GM19324 (cell line): ENCODE measurements around the gene OTUD1.

Experiments used
- ATAC-seq: cut with Tn5 transposase; IDR thresholded peaks from one replicate; pipeline ENCODE4 v1.9.1; 2021; ENCODE audit warnings: mild to moderate bottlenecking, moderate library complexity; ENCODE audit not compliant: unreplicated experiment, low FRiP score

Gene OTUD1

DNA sequence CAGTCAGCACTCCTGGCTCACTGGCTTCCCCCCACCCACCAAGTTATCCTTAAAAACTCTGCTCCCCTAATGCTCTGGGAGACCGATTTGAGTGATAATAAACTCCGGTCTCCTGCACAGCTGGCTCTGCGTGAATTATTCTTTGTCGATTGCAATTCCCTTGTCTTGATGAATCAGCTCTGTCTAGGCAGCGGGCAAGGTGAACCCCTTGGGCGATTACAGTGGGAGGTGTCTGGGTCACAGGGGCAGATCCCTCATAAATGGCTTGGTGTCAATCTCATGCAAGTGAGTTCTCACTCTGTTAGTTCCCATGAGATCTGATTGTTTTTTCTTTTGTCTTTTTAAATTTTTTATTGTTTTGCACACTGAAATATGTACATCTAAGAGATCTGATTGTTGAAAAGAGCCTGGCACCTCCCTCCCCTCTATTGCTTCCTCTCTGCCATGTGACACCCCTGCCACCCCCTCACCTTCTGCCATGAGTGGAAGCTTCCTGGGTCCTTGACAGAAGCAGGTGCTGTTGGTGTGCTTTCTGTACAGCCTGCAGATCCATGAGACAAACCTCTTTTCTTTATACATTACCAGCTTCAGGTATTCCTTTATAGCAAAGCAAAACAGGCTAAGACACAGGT, 20.5 kb downstream of the OTUD1 start:
- no peak for ATAC-seq

DNA sequence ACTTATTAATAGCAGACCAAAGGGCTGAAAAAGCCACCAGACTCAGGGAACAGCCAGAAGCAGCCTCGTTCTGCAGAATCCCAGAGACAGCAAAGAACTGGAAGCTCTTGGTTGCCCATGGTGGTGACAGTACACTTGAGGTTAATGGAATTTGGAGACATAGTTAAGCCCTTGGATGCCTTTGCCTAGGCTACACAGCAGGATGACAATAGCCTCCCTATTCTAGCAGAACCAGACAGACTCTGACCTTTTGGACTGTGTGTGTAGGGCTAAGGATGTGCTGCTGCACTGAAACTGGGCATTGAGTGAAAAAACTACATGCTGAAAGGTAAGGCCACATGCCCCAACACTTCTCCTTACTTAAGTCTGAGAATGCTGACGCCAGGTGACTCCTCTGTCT, 22.7 kb downstream of the OTUD1 start:
- ATAC-seq = no peak

DNA sequence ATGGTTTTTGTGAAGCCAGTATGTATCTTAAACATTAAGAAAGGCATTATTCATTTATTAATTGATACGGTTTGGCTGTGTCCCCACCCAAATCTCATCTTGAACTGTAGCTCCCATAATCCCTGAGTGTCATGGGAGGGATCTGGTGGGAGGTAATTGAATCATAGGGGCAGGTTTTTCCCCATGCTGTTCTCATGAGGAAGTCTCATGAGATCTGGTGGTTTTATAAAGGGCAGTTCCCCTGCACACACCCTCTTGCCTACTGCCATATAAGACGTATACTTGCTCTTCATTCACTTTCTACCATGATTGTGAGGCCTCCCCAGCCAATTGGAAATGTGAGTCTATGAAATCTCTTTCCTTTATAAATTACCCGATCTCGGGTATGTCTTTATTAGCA, 28.1 kb downstream of the OTUD1 start:
- no peak for ATAC-seq

DNA sequence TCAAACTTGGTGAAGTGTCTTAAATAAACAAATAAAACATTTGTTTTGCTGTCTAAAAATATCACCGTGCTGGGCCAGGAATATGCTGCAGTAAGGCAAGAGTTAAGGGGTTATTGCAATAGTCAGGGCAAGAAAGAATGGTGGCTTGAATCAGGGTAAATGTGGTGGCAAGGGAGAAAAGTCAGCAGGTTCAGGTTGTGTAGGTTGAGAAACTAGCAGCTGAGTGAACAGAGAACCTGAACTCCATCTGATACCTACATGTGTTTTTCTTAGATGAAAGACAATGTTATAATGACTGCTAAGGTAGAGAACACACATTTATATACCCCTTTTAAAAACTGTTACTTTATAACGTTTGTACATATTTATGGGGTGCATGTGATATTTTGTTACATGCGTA, 28.7 kb downstream of the OTUD1 start:
- no peak for ATAC-seq

DNA sequence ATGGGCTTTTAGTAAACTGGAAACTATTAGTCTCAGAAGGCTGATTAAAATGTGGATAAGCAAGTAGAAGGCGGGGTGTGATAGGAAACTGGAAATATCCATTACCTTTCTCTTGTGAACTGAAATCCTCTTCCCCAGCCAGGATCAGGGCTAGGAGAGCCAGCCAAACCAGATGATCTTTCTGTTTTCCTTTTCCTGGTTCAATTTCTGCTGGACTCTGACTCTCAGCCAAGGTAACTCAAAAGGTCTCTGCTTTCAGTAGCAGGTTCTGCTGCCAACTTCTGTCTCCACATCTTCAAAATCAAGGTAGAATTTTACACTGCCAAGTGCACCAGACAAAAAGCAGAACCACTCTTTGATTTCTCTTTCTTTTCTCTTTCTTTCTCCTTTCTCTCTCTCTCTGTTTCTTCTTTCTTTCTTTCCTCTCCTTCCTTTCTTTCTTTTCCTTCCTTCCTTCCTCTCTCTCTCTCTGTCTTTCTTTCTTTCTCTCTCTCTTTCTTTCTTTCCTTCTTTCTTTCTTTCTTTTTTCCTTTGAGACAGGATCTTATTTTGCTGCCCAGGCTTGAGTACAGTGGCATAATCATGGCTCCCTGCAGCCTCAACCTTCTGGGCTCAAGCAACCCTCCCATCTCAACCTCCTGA, 30.8 kb downstream of the OTUD1 start:
- no peak for ATAC-seq

DNA sequence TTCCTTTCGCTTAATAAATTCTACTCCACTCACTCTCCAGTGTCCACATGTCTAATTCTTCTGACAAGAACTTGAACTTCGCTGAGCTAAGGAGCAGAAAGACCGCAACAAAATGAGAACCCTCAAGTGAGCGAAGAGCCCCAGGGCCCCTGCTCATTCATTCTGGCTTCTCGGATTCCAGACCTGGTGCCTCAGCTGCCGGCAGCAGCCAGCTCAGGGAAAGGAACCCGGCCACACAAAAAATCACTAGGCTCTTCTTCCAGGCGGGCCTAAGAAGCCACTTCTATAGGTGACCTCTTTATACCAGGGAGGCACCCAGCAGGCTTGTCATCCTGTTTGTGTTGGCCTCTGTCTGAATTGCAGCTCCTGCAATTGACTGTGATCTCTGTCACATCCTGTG, 33.3 kb downstream of the OTUD1 start:
- ATAC-seq = no peak

DNA sequence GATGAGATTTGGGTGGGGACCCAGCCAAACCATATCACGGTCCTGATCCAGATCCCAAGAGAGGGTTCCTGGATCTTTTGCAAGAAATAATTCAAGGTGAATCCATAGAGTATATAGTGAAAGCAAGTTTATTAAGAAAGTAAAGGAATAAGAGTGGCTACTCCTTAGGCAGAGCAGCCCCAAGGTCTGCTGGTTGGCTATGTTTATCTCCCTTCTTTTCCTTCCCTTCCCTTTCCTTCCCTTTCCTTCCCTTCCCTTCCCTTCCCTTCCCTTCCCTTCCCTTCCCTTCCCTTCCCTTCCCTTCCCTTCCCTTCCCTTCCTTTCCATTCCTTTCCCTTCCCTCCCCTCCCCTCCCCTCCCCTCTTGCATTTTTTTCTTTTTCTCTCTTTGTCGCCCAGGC, 35.2 kb downstream of the OTUD1 start:
- no peak for ATAC-seq

DNA sequence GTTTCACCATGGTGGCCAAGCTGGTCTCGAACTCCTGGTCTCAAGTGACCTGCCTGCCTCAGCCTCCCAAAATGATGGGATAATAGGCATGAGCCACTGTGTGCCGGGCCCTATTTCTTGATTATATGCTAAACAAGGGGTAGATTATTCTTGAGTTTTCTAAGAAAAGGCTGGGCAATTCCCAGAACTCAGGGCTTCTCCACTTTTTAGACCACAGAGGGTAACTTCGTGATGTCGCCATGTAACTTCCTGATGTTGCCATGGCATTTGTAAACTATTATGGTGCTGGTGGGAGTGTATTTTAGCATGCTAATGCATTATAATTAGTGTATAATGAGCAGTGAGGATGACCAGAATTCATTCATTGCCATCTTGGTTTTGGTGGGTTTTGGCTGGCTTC, 35.8 kb downstream of the OTUD1 start:
- no peak for ATAC-seq

DNA sequence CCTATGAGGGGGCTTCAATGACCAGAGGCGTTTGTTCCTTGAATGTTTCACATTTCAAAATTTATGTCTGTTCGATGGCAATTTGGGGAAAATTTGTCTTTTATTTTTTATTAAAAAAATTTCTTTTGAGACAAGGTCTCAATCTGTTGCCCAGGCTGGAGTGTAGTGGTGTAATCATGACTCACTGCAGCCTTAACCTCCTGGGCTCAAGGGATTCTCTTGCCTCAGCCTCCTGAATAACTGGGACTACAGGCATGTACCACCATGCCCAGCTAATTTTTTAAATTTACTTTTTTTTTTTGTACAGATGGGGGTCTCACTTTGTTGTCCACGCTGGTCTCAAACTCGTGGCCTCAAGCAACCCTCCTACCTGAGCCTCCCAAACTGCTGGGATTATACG, 39.7 kb downstream of the OTUD1 start:
- ATAC-seq = no peak

DNA sequence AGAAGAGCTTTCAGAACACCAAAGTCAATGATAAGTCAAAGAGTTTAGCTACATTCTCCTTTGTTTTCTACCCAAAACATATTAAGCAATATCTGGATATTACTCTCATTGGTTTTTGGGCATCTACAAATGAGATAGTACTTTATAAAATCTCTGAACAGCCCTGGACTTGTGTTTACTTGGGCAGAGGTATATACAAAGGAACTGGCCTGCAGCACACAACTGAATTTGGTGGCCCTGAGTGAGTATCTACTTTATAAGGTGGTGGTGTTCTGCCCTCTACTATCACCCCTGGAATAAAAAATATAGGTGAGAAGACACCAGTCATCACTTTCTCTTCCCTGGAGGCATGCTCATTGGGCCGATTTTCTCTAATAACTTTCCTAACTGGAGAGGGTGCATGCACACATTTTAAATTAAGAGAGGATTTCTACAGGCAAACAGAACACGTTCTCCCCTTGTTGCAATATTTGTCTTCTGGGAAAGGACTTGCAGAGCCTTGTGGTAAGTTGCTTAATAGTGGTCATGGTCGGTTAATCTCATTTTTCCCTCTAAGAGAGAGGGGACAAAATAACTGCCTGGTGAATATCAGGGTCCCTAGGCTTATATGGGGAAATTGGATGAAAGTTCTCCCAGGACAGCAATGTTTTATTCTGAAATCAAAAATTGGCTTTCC, 41.1 kb downstream of the OTUD1 start:
- ATAC-seq = no peak

DNA sequence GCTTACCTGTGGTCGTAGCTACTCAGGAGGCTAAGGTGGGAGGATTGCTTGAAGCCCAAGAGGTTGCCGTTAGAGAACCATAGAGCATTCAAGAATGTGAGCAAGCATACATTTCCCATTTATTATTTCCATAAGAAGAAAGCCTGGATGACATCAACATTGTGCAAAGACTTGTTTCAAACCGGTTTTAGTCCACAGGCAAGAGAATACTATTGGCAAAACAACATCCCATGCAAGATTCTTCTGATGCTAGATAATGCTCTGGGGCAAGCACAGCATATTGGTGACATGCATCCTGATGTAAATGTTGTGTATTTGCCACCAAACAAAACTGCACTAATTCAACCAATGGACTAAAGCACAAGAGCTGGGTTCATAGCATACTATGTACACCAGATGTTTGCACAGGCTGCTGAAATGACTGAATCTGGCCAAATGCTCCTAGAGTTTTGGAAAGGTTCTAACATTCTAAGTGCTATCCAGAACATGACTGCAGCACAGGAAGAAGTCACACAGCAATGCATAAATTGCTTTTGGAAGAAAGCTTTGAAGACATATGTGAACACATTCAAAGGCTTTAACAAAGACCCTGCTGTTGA, 42.6 kb downstream of the OTUD1 start:
- no peak for ATAC-seq

DNA sequence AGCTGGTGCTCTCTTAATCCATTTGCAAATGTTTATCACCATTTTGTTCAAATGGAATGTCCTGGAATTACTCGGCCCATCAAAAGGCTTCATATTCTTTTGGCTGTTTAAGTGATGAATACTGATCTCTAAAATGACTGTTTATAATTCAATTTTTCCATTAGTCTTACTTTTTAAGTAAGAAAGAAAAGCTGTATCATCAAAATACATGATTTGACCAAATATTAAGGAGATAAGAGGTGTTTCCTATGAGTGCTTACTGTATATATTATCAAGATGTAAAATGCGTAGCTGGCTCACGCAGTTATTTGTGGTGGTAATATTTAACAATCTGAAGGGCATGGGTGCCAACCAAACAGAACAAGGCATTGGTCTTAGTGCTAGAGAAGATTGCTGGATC, 51.2 kb downstream of the OTUD1 start:
- ATAC-seq = no peak
